ENCODE measurements around the gene SMARCC2.

SMARCC2 gene

GRCh38 chr12:56118688-56119357, 70.5 kb downstream of the SMARCC2 start:
- DNase-seq, result no peak

- DNase-seq, result peak; percentile 99
Observed at GRCh38 chr12:56117778-56118687, 71.2 kb downstream of the SMARCC2 start, which contains the start of gene ZC3H10. ZC3H10 (plus strand) TSS chr12:56118266; CDS start chr12:56120563, 2,297 bp downstream.

GRCh38 chr12:56117082-56117706, 72.1 kb downstream of the SMARCC2 start:
- peak; percentile 11 for DNase-seq

- DNase-seq, result peak; percentile 96
Observed at GRCh38 chr12:56116267-56117081, 72.8 kb downstream of the SMARCC2 start, which contains the start of gene RPL41. RPL41 (plus strand) TSS chr12:56116633.

- no peak for DNase-seq
Observed at GRCh38 chr12:56115329-56115728, 74.0 kb downstream of the SMARCC2 start.

- DNase-seq, result no peak
Observed at GRCh38 chr12:56114084-56114483, 75.2 kb downstream of the SMARCC2 start.
